ENCODE data around the gene SLC39A11.

Gene SLC39A11

GRCh38 chr17:72840019-72840418 is 252.5 kb downstream of the SLC39A11 start:
- H3F3A ChIP-seq (ENCODE audit: insufficient read depth, low read length), result no peaks in the 10 kb centered on the region
- no peaks in the 10 kb centered on the region for H3K36me3 ChIP-seq (replicated peaks; ENCODE audit: insufficient read depth, low read length)
- H3K4me3 ChIP-seq (ENCODE audit: low read length), result no peak overlapping the region
- no peaks in the 10 kb centered on the region for H3K9me3 ChIP-seq (replicated peaks; ENCODE audit: insufficient read depth, low read length)
- no peak overlapping the region for H3K27ac ChIP-seq (ENCODE audit: low read length)
- H3K79me2 ChIP-seq (ENCODE audit: low read length), result no peaks in the 10 kb centered on the region
- TF ChIP-seq EZH2phosphoT487 (IDR thresholded peaks at IDR 0.05; ENCODE audit: low read length), result no peak
- H4K20me1 ChIP-seq (ENCODE audit: insufficient read depth, low read length), result no peaks in the 10 kb centered on the region
- H3K9me2 ChIP-seq (replicated peaks; ENCODE audit: insufficient read depth, low read length), result no peaks in the 10 kb centered on the region
- H3K4me2 ChIP-seq (ENCODE audit: low read depth, low read length), result no peak overlapping the region
- no peak overlapping the region for H3K9ac ChIP-seq (ENCODE audit: low read length)
- no peak for DNase-seq
- H3K27me3 ChIP-seq (replicated peaks; ENCODE audit: insufficient read depth, low read length), result no peaks in the 10 kb centered on the region
- no peaks in the 10 kb centered on the region for H3K4me1 ChIP-seq (ENCODE audit: low read length)
- H2AFZ ChIP-seq (ENCODE audit: low read length), result no peak overlapping the region

DNA sequence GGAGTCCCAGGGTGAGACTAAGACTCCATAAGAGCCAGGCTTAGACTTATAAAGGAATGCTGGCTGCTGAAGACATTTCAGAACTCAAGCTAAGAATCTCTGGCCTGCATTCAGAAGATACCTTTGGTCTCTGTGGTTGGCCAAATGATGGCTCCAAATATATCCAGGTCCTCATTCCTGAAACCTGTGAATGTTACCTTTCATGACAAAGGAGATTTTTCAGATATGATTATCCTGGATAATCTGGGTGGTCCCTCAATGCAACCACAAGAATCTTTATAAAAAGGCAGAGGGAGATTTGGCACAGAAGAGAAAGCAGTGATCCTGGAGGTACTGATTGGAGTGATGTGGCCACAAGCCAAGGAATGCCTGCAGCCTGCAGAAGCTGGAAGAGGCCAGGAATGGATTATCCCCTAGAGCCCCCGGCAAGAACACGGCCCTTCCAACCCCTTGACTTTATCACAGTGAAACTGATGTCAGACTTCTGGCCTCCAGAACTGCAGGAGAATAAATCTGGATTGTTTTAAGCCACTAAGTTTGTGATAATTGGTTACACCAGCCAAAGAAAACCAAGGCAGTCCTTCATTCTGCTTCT is 253.3 kb downstream of the SLC39A11 start:
- Histone ChIP-seq H3F3A (ENCODE audit: insufficient read depth, low read length) (no peaks in the 10 kb centered on the region), H3K9me3 (replicated peaks; ENCODE audit: insufficient read depth, low read length) (no peaks in the 10 kb centered on the region), H4K20me1 (ENCODE audit: insufficient read depth, low read length) (no peaks in the 10 kb centered on the region), H3K27me3 (replicated peaks; ENCODE audit: insufficient read depth, low read length) (no peaks in the 10 kb centered on the region), H3K9me2 (replicated peaks; ENCODE audit: insufficient read depth, low read length) (no peaks in the 10 kb centered on the region), H3K4me1 (ENCODE audit: low read length) (no peaks in the 10 kb centered on the region), H3K27ac (ENCODE audit: low read length) (no peak overlapping the region), H3K4me2 (ENCODE audit: low read depth, low read length) (no peak overlapping the region), H3K79me2 (ENCODE audit: low read length) (no peaks in the 10 kb centered on the region), H3K36me3 (replicated peaks; ENCODE audit: insufficient read depth, low read length) (no peaks in the 10 kb centered on the region), H2AFZ (ENCODE audit: low read length) (no peak overlapping the region), H3K9ac (ENCODE audit: low read length) (no peak overlapping the region), H3K4me3 (ENCODE audit: low read length) (no peak overlapping the region)
- TF ChIP-seq, protein P1, sequence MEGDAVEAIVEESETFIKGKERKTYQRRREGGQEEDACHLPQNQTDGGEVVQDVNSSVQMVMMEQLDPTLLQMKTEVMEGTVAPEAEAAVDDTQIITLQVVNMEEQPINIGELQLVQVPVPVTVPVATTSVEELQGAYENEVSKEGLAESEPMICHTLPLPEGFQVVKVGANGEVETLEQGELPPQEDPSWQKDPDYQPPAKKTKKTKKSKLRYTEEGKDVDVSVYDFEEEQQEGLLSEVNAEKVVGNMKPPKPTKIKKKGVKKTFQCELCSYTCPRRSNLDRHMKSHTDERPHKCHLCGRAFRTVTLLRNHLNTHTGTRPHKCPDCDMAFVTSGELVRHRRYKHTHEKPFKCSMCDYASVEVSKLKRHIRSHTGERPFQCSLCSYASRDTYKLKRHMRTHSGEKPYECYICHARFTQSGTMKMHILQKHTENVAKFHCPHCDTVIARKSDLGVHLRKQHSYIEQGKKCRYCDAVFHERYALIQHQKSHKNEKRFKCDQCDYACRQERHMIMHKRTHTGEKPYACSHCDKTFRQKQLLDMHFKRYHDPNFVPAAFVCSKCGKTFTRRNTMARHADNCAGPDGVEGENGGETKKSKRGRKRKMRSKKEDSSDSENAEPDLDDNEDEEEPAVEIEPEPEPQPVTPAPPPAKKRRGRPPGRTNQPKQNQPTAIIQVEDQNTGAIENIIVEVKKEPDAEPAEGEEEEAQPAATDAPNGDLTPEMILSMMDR (IDR thresholded peaks at IDR 0.05; ENCODE audit: low read length), result no peak
- TF ChIP-seq EZH2 (optimal IDR thresholded peaks at IDR 0.05; ENCODE audit: low read depth, low read length) (no peak), EZH2phosphoT487 (IDR thresholded peaks at IDR 0.05; ENCODE audit: low read length) (no peak)
- DNase-seq, result no peak

DNA sequence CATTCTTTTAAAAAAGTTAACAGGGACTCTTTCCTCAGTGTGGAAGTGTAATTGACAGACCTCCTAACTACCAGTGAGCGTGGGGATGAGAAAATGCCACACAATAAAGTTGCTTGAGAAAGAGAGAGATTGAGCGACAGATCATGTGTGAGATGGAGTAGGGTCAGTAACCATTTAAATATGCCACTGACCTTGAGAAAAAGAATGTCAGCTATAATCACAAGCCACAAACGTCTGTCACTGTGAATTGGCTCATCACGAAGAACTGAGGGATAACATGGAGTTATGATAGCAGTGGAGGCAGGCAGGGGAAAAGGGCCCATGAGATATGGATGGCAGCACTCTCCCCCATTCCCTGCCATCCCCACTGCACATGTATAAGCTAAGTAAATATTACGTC is 253.9 kb downstream of the SLC39A11 start:
- no peaks in the 10 kb centered on the region for H3K27me3 ChIP-seq (replicated peaks; ENCODE audit: insufficient read depth, low read length)
- no peak overlapping the region for H3K9ac ChIP-seq (ENCODE audit: low read length)
- H3F3A ChIP-seq (ENCODE audit: insufficient read depth, low read length), result no peaks in the 10 kb centered on the region
- no peak overlapping the region for H2AFZ ChIP-seq (ENCODE audit: low read length)
- H4K20me1 ChIP-seq (ENCODE audit: insufficient read depth, low read length), result no peaks in the 10 kb centered on the region
- no peak for TF ChIP-seq EZH2 (optimal IDR thresholded peaks at IDR 0.05; ENCODE audit: low read depth, low read length)
- no peak for TF ChIP-seq EZH2phosphoT487 (IDR thresholded peaks at IDR 0.05; ENCODE audit: low read length)
- TF ChIP-seq, protein P1 (IDR thresholded peaks at IDR 0.05; ENCODE audit: low read length), result no peak
- H3K4me1 ChIP-seq (ENCODE audit: low read length), result no peaks in the 10 kb centered on the region
- no peaks in the 10 kb centered on the region for H3K79me2 ChIP-seq (ENCODE audit: low read length)
- H3K4me2 ChIP-seq (ENCODE audit: low read depth, low read length), result no peak overlapping the region
- no peaks in the 10 kb centered on the region for H3K9me2 ChIP-seq (replicated peaks; ENCODE audit: insufficient read depth, low read length)
- no peak overlapping the region for H3K27ac ChIP-seq (ENCODE audit: low read length)
- H3K4me3 ChIP-seq (ENCODE audit: low read length), result no peak overlapping the region
- no peaks in the 10 kb centered on the region for H3K36me3 ChIP-seq (replicated peaks; ENCODE audit: insufficient read depth, low read length)
- H3K9me3 ChIP-seq (replicated peaks; ENCODE audit: insufficient read depth, low read length), result no peaks in the 10 kb centered on the region
- no peak for DNase-seq

DNA sequence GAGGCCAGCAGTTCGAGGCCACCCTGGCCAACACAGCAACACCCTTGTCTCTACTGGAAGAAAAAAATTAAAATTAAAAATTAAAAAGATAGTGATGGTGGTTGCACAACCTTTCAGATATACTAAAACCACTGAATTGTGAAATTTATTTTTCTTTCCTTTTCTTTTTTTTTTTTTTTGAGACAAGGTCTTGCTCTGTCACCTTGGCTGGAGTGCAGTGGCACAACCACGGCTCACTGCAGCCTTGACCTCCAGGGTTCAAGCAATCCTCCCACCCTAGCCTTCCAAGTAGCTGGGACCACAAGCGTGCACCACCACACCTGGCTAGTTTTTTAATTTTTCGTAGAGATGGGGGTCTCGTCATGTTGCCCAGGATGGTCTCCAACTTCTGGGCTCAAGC is 254.4 kb downstream of the SLC39A11 start:
- H3K9me2 ChIP-seq (replicated peaks; ENCODE audit: insufficient read depth, low read length), result no peaks in the 10 kb centered on the region
- no peak overlapping the region for H3K4me2 ChIP-seq (ENCODE audit: low read depth, low read length)
- H2AFZ ChIP-seq (ENCODE audit: low read length), result no peak overlapping the region
- H3K36me3 ChIP-seq (replicated peaks; ENCODE audit: insufficient read depth, low read length), result no peaks in the 10 kb centered on the region
- no peaks in the 10 kb centered on the region for H3F3A ChIP-seq (ENCODE audit: insufficient read depth, low read length)
- H3K4me1 ChIP-seq (ENCODE audit: low read length), result no peaks in the 10 kb centered on the region
- DNase-seq, result no peak
- H3K79me2 ChIP-seq (ENCODE audit: low read length), result no peaks in the 10 kb centered on the region
- H3K9ac ChIP-seq (ENCODE audit: low read length), result no peak overlapping the region
- H3K4me3 ChIP-seq (ENCODE audit: low read length), result no peak overlapping the region
- H4K20me1 ChIP-seq (ENCODE audit: insufficient read depth, low read length), result no peaks in the 10 kb centered on the region
- H3K27me3 ChIP-seq (replicated peaks; ENCODE audit: insufficient read depth, low read length), result no peaks in the 10 kb centered on the region
- H3K9me3 ChIP-seq (replicated peaks; ENCODE audit: insufficient read depth, low read length), result no peaks in the 10 kb centered on the region
- H3K27ac ChIP-seq (ENCODE audit: low read length), result no peak overlapping the region
- TF ChIP-seq, protein P1 (IDR thresholded peaks at IDR 0.05; ENCODE audit: low read length), result no peak
- TF ChIP-seq EZH2phosphoT487 (IDR thresholded peaks at IDR 0.05; ENCODE audit: low read length) (no peak), EZH2 (optimal IDR thresholded peaks at IDR 0.05; ENCODE audit: low read depth, low read length) (no peak)

Data from MM.1S (cell line).